D721Med (cell line): ENCODE results near the gene FMN1.

Source experiments
- DNase-seq: peaks from one replicate; pipeline ENCODE4 v3.0.0; 2011; ENCODE audit warnings: low spot score; ENCODE audit not compliant: insufficient read length
- FAIRE-seq: peaks from 2 replicates; lab custom pipeline; 2011; peaks lifted over from hg19 to GRCh38; lab: Jason Lieb, UNC
- CTCF ChIP-seq: IDR thresholded peaks from 2 replicates; pipeline ENCODE4 v1.5.1; 2012; ENCODE audit warnings: mild to moderate bottlenecking, control low read depth; ENCODE audit not compliant: insufficient read depth; ENCODE audit errors: missing control alignments

Gene FMN1

GRCh38 chr15:32871883-32872282 is 322.6 kb downstream of the FMN1 start:
- FAIRE-seq (no peak), DNase-seq (no peak)

GRCh38 chr15:32870240-32871033 is 324.1 kb downstream of the FMN1 start:
- FAIRE-seq (no peak), DNase-seq (no peak)
- TF ChIP-seq CTCF, result no peak

More at GRCh38 chr15:32871883-32872282, 322.6 kb downstream of the FMN1 start:
- no peak for TF ChIP-seq CTCF

GRCh38 chr15:32869776-32870175 is 324.7 kb downstream of the FMN1 start:
- DNase-seq (no peak), FAIRE-seq (no peak)
- no peak for TF ChIP-seq CTCF

- DNase-seq, result no peak
- no peak for FAIRE-seq
- no peak for TF ChIP-seq CTCF
Observed at GRCh38 chr15:32867313-32867626, 327.2 kb downstream of the FMN1 start.

GRCh38 chr15:32866454-32867312 is 327.8 kb downstream of the FMN1 start:
- no peak for DNase-seq
- no peak for FAIRE-seq
- TF ChIP-seq CTCF, result no peak

GRCh38 chr15:32864841-32865240 is 329.7 kb downstream of the FMN1 start:
- TF ChIP-seq CTCF, result no peak
- FAIRE-seq (no peak), DNase-seq (no peak)
